GM18951 (cell line): ENCODE measurements around the gene FABP6.

Experiments used
- POLR2A ChIP-seq: IDR thresholded peaks from 4 replicates; pipeline ENCODE4 v1.6.1; 2011; ENCODE audit warnings: mild to moderate bottlenecking; ENCODE audit not compliant: insufficient read length, insufficient read depth; ENCODE audit errors: extremely low read depth
- in situ Hi-C: fragments of 300-500 bp; cut with MboI; formaldehyde crosslinking; loops from one replicate; pipeline ENCODE4 v1.12.0; 2022; ENCODE audit warnings: low sequenced_read_pairs, mixed read lengths, inconsistent platforms; ENCODE audit not compliant: unreplicated experiment

Gene FABP6

DNA sequence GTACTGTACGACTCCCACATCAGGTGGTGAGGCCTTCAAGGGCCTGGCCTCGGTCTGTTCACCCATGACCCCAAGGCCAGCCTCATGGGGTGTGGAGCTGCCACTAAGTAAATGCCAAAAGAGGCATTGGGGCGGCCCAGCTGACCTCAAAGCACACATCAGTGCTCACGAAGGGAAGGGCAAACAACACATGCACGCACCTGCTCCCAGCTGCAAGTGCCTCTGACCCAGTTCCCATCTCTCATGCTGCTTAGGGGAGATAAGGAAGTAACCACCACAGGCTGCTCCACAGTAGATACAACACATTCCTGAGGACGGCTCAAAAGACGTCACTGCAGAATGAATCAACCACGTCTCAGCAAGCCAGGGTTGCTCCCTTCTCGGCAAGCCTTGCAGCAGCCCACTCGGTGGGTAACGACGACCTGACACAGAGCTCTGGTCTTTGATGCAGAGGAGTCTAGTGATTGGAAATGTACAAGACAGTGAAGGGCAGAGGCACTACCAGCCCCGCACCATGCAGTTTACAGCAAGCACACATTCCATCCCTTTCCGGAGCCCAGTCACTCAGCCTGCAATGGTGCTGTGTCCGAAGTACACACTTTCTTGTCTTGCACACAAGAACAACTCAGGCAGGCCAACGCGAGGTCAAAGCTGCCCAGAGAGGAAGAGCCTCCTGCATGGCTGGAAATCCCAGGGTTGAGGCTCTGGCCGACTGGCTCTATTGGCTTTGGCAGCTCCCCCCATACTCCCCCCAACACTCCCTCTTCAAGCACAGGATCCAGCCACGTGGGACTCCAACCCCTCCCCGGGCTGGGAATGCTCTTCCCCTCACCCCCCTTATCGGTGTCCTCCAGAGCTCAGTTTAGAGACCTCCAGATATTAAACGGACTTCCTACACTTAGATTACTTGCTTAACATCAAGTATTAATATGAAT lies 31.8 kb downstream of the FABP6 start:
- no peak for TF ChIP-seq POLR2A
- in situ Hi-C loops = no loop called here

DNA sequence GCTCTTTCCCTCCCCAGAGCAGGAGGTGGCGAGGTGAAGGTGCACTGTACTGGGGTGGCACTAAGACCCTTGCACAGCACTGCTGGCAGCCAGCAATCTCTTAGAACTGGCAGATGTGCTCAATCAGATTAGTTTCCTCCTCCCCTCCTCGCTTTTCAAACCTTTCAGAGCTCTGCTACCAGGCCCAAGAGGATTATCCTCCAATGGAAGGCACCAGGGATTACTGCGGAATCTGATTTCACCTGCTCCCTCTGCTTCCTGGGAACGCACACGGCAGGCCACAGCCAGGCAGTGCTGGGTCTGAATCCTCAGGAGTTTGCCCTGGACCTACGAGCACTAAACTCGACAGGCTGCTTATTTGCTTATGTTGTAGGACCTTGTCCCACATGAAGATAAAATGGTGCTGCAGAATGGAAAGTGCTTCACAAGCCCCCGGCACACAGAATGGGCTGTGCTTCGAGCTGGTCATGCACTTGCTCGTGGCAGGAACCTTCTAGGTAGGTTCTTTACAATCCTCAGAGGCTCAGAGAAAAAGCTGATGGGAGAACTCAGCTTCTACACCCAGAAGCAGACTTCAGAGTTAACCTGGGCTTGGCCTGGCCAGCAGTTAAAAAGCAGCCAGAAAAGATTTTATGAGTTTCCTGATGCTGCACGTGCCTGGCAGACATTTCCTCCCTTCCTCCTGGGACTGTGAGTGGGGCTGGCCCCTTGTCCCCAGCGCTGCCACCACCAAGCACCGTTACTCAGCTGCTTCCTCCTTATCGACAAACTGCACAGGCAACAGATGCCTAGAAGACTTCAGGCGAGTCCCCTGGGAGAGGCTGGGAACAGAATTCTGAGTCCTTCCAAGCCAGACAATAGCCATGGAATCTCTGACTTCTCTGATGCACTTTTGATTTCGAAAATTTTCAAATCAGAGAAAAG lies 33.1 kb downstream of the FABP6 start:
- in situ Hi-C loops = no loop called here

GRCh38 chr5:160263326-160263855 lies 34.1 kb downstream of the FABP6 start:
- in situ Hi-C loops = no loop called here
- no peak for TF ChIP-seq POLR2A

More for the DNA sequence above, 33.1 kb downstream of the FABP6 start:
- TF ChIP-seq POLR2A = no peak

DNA sequence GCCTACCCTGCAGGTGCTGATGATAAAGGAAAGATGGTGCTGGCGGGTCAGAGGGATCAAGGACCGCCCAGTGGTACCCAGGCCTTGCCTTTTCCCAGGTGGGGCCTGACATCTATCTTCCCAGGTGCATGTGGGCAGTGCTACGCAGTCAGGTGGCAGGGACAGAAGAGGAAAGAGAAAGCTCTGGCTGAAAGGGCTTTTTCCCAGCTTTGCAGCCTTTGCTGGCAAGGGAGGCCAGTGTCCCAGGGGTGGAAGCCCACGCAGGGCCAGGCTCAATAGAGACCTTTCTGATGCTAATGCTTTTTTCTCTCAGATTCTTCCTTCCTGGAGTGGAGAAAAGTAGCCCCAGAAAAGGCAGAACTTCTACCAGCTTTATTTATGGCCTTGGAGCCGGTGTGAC lies 36.7 kb downstream of the FABP6 start:
- in situ Hi-C loops = no loop called here

DNA sequence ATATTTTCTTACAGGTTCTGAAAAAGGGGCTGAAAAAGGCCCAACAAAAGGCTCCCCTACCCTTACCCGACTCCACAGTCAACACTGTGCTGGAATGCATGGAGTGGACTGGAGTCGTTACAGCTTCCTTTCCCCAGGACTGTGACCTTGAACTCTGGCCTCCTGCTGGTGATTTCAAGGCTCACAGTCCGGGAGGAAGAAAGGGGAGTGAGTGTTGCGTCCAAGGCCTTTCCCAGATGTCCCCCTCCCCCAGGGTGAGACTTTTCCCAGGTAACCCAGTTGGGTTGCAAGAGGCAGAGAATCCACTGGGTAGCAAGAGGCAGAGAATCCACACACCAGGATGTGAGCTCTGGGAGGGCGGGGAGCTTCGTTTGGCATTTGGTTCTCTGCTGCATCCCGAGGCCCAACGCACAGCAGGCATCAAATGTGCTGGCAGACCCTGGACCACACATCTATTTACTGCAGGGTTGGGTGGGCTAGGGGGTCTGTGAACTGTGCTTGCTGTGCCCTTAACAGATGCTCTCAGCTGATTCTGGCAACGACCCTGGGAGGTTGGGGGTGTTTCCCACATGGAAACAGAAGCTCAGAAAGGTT lies 37.5 kb downstream of the FABP6 start:
- TF ChIP-seq POLR2A = no peak
- in situ Hi-C loops = no loop called here

More for the DNA sequence above, 36.7 kb downstream of the FABP6 start:
- no peak for TF ChIP-seq POLR2A

DNA sequence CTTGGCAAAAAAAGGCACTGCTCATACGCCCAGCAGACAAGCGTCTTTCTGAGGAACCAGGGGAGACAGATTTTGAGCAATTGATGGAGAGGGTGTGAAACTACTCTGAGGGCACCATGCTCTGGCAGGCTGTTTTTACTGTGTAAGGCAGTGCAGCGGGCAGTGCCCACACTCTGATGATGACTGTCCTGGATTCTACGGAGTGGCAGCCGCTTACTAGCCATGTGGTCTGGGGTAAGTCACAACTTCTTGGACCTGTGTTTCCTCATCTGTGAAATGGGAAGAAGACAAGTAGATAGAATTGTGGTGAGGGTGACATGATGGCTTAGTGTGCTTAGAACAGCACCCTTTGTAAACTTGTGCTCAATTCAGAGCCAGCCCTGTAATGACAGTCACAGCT lies 38.8 kb downstream of the FABP6 start:
- in situ Hi-C loops = no loop called here

GRCh38 chr5:160269017-160269416 lies 39.7 kb downstream of the FABP6 start:
- in situ Hi-C loops = no loop called here

More for the DNA sequence above, 38.8 kb downstream of the FABP6 start:
- no peak for TF ChIP-seq POLR2A

GRCh38 chr5:160270704-160271103 lies 41.4 kb downstream of the FABP6 start:
- no peak for TF ChIP-seq POLR2A
- in situ Hi-C loops = no loop called here

More at GRCh38 chr5:160269017-160269416, 39.7 kb downstream of the FABP6 start:
- TF ChIP-seq POLR2A = no peak

- no peak for TF ChIP-seq POLR2A
- in situ Hi-C loops = no loop called here
Measured at GRCh38 chr5:160271396-160271795, 42.1 kb downstream of the FABP6 start.

GRCh38 chr5:160271836-160272235 lies 42.5 kb downstream of the FABP6 start:
- in situ Hi-C loops = no loop called here
- no peak for TF ChIP-seq POLR2A

- no peak for TF ChIP-seq POLR2A
- in situ Hi-C loops = no loop called here
Measured at GRCh38 chr5:160272264-160272663, 43.0 kb downstream of the FABP6 start.

DNA sequence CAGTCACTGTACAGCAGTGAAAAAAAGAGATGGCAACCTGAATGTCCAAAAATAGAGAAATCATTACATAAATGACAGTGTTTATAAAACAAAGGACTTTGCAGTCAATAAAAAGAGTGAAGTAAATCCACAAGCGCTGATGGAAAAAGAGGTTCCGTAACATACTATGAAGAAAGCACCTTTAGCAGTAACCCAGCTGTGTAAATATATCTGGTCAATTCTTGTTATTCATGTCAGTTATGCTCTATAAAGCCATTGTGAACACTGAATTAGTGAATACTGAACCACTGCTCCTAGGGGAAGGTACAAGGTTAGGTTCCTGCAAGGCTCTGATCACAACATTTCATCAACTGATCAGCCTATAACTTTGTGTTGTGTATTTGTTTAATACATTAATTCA lies 43.6 kb downstream of the FABP6 start:
- in situ Hi-C loops = no loop called here
- TF ChIP-seq POLR2A = no peak
